RPMI7951 (cell line): ENCODE results near the gene ECM2. TPM values are rescaled to one million over a fixed set of nuclear protein-coding genes. Genes with fewer than 3 reads are reported as not detected.
A peak's percentile ranks its signal among the peaks of the same experiment; 100 is the strongest.
"Not testable (repeated sequence)": the region's sequence is repeated elsewhere in the genome, so short reads cannot be mapped to it uniquely, and the experiment has no call there.

Source experiments
- DNase-seq: peaks from one replicate; pipeline ENCODE4 v3.0.0-alpha.2; 2012; ENCODE audit warnings: low read depth
- total RNA-seq: library from RNA; depleted of rRNA; stranded (reverse); fragments of >200 nt; shearing (Covaris generic); gene quantifications from 2 replicates; pipeline ENCODE4 v1.2.3, GENCODE V29; 2014; rRNA removed

Gene ECM2
- total RNA-seq, result 0.39 and 0.72 TPM in 2 replicates

DNA sequence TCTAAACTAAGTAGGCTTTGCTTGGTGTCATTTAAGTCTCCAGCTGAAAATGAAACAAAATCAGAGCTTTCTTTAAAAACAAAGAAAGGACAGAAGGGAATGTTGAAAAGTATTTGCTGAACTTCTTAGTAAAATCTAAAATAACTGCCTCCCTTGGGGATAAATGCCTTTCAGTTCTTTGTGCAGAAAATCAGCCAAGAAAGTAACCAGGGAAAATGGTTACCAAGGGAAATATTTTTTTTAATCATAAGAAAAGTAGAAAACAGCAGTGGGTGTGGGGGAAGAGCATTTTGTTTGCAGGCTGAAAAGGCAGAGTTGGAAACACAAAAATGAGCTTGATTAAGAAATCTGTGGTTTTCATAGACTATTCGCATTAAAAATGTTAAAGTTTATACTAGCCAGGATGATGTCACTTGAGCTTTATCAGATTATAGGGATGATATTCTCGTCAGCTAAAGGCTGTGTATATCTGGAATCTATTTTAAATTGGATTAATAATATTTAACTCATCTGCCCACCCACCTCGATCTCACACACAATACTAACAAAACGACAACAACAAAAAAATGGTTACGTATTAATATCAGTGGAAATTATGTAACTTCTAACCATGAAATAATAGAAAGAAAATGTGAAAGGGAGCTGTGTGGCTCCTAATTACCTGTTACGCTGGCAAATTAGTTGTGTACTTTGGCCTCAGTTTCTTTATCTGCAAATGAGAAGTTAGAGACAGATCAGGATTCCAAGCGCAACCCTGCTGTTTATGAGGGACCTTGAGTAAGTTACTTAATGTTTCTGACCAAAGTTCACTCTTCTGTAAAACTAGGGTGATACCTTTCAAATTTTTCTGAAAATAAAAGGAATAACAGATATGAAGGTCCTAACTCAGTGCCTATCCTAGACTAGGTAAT lies at the start of gene ECM2:
Gene ECM2 (minus strand): TSS at position 51 of the 911 bp plus-strand sequence. CDS start 13,124 bp downstream, outside the sequence.
- DNase-seq, result no peak

DNA sequence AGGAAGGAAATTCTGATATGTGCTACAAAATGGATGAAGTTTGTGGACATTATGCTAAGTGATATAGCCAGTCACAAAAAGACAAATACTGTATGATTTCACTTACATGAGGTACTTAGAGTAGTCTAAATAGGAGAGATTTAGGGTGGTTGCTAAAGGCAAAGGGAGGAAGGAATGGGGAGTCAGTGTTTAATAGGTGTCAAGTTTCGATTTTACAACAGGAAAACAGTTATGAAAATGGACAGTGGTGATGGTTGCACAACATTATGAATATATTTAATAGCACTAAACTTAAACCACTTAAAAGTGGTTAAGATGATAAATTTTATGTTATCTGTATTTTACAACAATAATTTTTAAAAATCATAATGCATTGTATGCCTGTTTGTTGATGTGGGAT lies 40.4 kb upstream of the ECM2 start:
- DNase-seq, result no peak

DNA sequence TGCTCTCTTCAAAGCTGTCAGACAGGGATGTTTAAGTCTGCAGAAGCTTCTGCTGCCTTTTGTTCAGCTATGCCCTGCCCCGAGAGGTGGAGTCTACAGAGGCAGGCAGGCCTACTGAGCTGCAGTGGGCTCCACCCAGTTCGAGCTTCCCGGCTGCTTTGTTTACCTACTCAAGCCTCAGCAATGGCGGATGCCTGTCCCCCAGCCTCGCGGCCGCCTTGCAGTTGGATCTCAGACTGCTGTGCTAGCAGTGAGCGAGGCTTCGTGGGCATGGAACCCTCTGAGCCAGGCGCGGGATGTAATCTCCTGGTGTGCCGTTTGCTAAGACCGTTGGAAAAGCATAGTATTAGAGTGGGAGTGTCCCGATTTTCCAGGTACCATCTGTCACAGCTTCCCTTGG lies 37.8 kb upstream of the ECM2 start:
- DNase-seq, result not testable (repeated sequence)

DNA sequence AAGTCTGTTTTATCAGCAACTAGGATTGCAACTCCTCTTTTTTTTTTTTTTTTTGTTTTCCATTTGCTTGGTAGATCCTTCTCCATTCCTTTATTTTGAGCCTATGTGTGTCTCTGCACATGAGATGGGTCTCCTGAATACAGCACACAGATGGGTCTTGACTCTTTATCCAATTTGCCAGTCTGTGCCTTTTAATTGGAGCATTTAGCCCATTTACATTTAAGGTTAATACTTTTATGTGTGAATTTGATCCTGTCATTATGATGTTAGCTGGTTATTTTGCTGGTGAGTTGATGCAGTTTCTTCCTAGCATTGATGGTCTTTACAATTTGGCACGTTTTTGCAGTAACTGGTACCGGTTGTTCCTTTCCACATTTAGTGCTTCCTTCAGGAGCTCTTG lies 36.1 kb upstream of the ECM2 start:
- not testable (repeated sequence) for DNase-seq

DNA sequence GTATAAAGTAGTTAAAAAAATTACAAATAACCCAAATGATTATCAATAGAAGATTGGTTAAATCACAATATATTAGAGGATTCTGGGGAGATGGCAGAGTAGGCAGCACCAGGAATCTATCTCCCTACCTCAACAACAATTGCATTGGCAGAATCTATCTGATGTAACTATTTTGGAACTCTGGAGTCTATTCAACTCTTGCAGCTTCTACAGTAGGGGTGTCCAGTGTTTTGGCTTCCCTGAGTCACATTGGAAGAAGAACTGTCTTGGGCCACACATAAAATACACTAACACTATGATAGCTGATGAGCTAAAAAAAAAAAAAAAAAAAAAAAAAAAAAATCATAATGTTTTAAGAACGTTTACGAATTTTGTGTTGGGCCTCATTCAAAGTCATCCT lies 29.2 kb upstream of the ECM2 start:
- DNase-seq, result no peak

DNA sequence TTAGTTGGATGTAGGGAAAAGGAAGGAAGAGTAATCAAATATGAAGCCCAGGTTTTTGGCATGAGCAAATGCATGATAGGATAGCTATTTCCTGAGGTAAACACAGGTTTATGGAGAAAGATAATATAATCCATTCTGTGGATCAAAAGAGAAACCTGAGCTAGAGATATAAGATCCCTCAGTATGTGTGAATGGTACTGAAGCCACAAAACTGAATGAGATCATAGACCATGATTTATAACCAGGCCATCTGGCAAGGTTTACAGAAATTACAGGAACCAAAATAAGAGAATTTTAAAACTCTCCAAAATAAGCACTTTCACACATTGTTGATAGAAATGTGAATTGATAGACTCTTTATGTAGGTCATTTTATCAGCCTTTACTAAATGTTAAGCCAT lies 28.7 kb upstream of the ECM2 start:
- DNase-seq, result no peak

DNA sequence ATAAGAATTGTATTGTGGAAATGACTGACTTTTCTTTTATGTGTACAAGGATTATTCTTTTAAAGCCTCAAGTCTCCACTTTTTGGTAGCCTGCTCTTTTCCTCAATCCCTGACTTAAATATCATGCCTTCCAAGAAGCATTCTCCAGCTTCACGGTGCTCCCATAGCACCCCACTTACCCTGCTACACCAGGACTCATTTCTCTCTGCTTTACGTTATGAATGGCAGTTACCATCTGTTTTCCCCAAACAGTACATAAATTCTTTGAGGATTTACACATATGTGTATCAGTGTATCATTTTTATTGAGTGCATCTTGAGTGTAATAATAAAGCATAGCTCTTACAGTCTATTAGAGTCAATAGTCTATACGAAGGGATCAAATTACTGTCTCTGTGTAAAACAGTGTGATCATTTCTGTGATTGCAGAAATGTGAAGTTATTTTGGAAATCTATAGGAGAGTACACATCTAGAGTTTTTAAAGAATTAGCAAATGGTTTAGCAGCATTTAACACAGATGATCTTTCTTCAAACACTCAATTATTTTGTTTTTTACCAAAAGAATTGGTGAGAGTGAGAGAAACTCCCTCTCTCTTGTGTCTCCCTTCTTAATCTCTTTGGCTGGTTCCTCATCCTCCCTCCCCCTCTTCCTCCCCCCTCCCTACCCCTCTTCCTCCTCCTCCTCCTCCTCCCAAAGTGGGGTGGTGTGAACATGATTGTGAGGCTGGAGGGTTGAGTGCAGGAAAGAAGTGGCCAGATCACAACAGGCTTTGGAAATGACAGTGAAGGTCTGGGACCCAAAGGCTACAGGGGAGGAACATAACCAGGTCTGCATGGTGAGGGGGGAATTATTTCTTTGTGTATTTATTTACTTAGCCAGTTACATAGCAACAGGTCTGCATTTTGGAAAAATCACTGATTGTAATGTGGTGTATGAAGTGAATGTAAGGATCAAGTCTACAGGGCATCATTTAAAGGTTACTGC lies 27.6 kb upstream of the ECM2 start:
- no peak for DNase-seq

DNA sequence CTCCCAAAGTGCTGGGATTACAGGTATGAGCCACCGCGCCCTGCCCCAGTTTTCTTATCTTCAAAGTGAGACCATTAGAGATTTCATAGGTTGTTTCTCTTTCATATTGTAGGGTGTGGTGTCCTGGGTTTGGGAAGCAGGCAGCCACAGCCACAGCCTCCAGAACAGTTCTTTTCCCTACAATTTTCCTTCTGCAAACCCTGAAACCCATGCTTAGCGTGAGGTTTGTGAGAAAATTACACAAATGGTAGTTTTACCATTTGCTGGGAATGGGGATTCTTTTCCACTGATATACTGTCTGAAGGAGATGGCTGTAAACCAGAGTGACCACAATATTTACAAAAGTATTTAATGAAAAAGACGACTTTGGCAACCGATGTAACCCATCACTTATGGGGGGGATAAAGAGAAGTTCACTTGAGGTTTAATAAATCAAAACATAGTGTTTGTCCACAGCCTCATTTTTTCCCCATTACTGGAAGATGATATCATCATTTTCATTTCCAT lies 26.7 kb upstream of the ECM2 start:
- DNase-seq, result no peak

DNA sequence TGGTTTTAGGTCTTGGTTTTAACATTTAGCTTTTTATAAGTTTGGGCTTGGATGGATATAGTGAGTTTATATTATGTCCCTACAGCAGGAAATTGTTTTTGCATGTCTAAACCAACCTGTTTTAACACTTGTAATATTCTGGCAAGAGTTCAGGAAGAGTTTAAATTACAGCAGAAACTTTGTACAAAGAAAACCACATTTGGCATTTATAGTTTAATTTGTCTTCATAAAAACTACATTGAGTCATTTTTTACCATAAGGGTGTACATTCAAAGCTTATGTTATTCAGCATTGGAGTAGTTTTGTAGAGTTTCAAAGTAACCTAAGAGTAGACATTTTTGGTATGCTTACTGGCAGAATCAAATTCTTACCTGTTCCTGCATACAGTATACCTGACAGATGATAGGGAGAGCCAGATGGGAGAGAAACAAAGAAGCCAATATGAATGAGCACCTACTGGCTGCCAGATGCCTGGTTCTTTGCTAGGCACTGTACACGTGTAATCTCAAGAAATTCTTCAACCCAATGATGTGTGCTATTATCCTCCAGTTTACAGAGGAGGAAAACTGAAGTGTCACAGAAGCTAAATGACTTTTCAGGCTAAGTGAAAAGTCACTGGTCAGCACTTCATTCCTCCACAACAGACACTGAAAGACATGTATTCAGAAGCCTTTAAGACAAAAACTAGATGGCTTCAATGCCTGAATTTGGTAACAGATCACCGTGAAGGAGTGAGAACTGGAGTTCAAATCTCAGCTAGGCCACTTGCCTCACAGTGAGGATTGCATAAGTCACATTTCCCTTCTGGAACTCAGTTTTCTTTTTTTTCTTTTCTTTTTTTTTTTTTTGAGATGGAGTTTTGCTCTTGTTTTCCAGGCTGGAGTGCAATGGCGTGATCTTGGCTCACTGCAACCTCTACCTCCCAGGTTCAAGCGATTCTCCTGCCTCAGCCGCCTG lies 25.9 kb upstream of the ECM2 start:
- no peak for DNase-seq

DNA sequence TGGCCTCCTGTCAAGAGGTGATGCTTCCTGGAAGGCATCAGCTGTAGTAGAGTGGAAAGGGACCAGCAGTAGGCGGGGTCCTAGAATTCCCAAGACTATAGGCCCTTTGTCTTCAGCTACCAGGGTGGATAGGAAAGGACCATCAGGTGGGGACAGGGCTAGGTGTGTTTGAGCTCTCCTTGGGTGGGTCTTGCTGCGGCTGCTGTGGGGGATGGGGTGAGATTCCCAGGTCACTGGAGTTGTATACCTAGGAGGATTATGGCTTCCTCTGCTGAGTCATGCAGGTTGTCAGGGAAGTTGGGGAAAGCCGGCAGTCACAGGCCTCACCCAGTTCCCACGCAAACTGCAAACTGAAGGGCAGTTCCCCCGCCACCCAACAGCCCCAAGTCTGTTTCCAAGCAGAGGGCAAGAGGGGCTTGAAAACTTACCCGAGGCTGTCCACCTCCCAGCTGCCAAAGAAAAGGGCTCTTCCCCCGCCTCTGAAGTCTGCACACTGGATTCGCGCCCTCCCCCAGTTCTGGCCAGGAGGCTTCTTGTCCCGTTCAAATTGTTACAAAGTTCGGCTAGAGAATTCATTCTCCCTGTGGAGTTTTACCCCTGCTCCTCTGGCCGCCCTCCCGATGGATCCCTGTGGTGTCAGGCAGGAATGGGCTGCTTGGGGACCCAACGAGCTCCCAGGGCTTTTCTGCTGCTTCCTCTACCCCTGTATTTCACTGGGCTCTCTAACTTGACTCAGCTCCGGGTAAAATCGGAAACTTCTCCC lies 23.0 kb upstream of the ECM2 start:
- DNase-seq, result no peak

DNA sequence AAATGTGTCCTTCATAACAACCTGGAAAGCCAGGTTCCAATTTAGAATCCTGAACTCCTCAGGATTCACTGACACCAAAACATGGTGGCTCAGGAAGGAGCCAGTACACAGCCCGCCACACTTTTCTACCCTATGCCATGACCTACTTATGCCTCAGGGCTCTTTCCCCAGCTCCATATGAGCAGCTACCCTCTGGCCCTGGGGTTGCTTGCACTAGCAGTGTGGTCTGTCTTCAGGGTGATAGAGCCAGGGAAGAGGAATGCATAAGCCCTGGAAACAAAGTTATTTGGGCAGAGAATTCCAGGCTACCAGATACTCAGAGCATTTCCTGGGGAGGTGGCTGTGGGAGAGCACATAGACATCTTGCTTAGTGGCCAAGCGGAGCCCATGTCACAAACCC lies 15.0 kb upstream of the ECM2 start:
- DNase-seq, result no peak

DNA sequence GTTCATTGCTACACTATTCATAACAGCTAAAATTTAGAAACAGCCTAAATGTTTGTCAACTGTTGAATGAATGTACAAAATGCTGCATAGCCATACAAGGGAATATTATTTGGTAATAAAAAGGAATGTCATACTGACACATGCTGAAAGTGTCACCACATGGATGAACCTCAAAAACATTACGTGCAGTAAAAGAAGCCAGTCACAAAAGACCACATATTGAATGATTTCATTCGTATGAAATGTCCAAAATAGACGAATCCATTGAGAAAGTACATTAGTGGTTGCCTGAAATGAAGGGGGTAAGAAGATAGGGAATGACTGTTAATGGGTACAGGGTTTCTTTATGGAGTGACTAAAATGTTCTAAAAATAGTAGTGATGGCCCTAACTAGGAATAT lies 11.6 kb upstream of the ECM2 start:
- no peak for DNase-seq

DNA sequence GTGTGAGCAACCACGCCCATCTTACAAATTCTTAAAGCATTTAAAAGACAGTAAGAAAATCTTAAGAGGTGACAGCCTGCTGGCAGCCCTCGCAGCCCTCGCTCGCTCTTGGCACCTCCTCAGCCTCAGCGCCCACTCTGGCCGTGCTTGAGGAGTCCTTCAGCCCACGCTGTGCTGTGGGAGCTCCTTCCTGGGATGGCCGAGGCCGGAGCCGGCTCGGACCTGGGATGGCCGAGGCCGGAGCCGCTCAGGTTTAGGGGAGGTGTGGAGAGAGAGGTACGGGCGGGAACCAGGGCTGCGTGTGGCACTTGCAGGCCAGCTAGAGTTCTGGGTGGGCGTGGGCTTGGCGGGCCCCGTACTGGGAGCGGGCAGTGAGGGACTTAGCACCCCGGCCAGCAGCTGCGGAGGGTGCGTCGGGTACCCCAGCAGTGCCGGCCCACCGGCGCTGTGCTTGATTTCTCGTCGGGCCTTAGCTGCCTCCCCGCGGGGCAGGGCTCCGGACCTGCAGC lies 9.3 kb upstream of the ECM2 start:
- DNase-seq, result no peak

DNA sequence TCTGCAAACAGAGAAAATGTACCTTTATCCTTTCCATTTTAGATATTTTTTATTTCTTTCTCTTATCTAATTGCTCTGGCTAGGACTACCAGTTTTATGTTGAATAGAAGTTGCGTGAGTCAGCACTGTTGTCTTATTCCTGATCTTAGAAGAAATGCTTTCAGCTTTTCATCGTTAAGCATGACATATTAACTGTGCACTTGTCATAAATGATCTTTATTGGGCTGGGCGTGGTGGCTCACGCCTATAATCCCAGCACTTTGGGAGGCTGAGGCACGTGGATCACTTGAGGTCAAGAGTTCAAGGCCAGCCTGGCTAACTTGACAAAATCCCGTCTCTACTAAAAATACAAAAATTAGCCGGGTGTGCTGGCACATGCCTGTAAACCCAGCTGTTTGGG lies 8.2 kb upstream of the ECM2 start:
- no peak for DNase-seq

DNA sequence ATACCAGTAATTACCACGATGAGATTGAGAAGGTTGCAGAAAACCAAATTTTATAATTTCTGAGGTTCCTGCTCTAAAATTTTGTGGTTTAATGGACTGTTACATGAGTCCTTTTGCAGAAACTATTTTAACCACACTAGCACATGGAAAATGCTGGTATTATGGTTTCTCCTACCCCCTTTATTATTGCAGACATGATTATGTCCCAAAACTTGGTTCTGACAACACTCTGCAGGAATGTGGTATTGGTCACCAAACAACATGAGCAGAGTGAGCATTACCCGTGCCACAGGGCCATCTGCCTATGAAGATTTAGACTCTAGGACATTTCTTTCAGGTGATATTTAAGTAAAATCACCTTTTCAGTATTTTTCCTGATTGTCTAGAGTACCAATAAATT lies 2.8 kb upstream of the ECM2 start:
- DNase-seq, result peak; percentile 21

DNA sequence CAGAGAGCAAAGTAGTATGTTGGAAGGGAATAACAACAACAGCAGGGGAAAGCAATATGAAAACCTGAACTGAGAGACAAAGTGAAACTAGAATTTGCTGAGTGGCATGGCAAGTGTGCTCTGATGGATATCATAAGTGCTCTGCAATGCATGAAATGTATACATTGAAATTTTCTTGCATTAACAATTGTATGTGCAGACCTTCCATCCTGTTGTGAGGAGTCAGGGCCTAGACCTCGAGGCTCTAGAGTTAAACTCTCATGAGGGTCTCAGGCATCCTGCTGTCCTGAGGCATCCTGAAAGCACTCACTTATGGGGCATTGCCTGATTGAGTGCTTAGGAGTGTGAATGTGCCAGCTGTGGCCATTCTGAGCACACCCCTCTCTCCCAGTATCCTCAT lies 1.1 kb downstream of the ECM2 start:
- DNase-seq, result no peak

DNA sequence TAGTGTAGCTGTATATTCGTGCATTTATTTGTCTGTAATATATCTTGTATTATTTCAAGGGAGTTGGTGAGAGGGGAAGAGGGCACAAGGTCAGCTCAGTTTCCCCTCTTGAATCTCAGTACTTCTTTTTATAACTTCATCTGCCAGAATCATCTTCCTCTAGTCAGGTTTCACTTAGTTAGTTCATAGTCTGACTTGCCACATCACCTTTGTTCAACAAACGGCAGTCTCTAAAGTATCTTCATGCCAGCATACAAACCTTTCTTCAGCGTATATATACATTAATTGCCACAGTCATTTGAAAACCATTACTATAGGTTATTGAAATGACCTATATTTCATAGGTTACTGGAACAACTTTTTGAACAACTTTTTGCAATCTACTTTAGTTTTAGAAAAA lies 1.6 kb downstream of the ECM2 start:
- DNase-seq, result no peak

DNA sequence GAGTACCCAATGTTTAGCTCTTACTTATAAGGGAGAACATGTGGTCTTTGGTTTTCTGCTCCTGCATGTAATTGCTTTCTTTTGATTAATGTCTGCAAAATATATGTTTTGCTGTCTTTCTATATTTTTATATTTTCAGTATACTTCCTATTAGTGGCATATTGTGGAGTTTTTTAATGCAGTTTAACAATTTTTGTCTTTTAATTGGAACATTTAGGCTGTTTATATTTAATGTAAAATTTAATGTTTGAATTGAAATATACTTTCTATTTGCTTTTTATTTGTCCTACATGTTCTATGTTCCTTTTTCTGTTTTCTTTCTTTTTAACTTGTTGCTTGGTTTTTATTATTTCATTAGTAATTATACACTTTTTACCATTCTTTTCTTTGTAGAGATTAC lies 4.9 kb downstream of the ECM2 start:
- no peak for DNase-seq

DNA sequence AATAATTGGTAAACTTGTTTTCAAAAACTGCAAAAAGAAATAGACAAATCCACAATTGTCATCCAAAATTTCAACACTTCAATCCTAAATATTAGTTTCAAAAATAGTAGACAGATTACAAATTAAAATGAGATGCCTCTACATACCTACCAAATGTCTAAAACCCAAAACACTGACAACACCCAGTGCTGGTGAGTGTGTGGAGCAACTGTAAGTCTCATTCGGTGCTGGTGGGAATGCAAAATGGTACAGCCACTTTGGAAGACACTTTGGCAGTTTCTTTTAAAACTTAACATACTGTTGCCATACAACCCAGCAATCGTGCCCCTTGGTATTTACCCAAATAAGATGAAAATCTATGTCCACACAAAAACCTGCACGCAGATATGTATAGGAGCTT lies 6.7 kb downstream of the ECM2 start:
- no peak for DNase-seq

DNA sequence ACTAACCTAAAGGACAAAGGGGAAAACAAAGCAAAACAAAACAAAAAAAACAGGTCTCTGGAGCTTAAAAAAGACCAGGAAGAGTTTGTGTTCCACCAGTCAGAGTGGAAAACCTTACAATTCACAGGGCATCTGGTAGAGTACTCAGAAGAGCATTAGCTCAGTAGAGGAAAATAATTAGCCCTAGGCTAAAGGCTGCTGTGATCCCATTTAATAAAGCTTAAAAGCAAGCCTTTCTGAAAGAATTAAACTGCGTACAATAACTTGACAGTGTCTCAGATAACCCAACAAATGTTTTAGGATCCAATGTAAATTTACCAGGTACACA lies 7.3 kb downstream of the ECM2 start:
- DNase-seq, result no peak
